Esophagus squamous epithelium (tissue), 5 donors: ENCODE results near the gene WDR6. TPM values are rescaled to one million over a fixed set of nuclear protein-coding genes. Genes with fewer than 3 reads are reported as not detected.

Source experiments
- DNase-seq: peaks from one replicate; lab custom pipeline; 2025; lab: John Stamatoyannopoulos, UW
- H3K27ac ChIP-seq, 4 donors: fragments of 200-600 bp; sonication (generic); one replicate each; pipeline ENCODE4 v1.5.1; 2016 to 2019; ENCODE audit warnings: mild to moderate bottlenecking in 1 of 4
- H3K27me3 ChIP-seq, 4 donors: fragments of 200-600 bp; sonication (generic); 1 replicate in 3 of 4; 2 replicates in 1 of 4; pipeline versions ENCODE4 v1.5.1 to v1.6.0; 2017 to 2021; ENCODE audit warnings: antibody characterized with exemption in 1 of 4
- H3K36me3 ChIP-seq, 3 donors: fragments of 200-600 bp; sonication (generic); one replicate each; pipeline ENCODE4 v1.5.1; 2016 to 2019
- H3K4me1 ChIP-seq, 3 donors: fragments of 200-600 bp; sonication (generic); one replicate each; pipeline ENCODE4 v1.5.1; 2017 to 2019
- H3K4me3 ChIP-seq, 4 donors: fragments of 200-600 bp; sonication (generic); 1 replicate in 3 of 4; 2 replicates in 1 of 4; pipeline ENCODE4 v1.5.1; 2016 to 2019; ENCODE audit warnings: mild to moderate bottlenecking in 2 of 4, moderate library complexity in 1 of 4
- H3K9me3 ChIP-seq, 3 donors: fragments of 200-600 bp; sonication (generic); one replicate each; pipeline ENCODE4 v1.5.1; 2016 to 2019
- POLR2A ChIP-seq, 4 donors: fragments of 450-650 bp; IDR thresholded peaks; one replicate each; pipeline ENCODE4 v1.6.1; 2017; ENCODE audit warnings: antibody characterized with exemption in 4 of 4, mild to moderate bottlenecking in 4 of 4, moderate library complexity in 3 of 4
- WGBS, 2 donors: methylation state at CpG; one replicate each; pipeline ENCODE4 v1.1.5; 2018; 5-methylcytosine and 5-hydroxymethylcytosine counted together
- intact Hi-C: fragments of 100-400 bp; cut with DNase I; formaldehyde crosslinking; loops from one replicate; pipeline ENCODE4 v1.15.0; 2022
- total RNA-seq, 4 donors: library from RNA; depleted of rRNA; stranded (reverse); fragments of >200 nt; gene quantifications; one replicate each; pipeline ENCODE4 v1.1.0, GENCODE V29; 2016
- TF ChIP-seq, protein P1 (sequence below), 6 experiments: fragments of 450-650 bp in 4 of 6; fragments of 200-600 bp in 2 of 6; sonication (generic) in 2 of 6; IDR thresholded peaks; one replicate each; pipeline ENCODE4 v1.5.1; 2016 to 2019; ENCODE audit warnings: antibody characterized with exemption in 6 of 6, mild to moderate bottlenecking in 4 of 6, moderate library complexity in 4 of 6
- donor health status: DM: yes; HTN: yes; CAD: no.

The WDR6 gene
- total RNA-seq, 4 donors from 2014 or later: 27.4 to 78.0 (median 37.6) TPM

DNA sequence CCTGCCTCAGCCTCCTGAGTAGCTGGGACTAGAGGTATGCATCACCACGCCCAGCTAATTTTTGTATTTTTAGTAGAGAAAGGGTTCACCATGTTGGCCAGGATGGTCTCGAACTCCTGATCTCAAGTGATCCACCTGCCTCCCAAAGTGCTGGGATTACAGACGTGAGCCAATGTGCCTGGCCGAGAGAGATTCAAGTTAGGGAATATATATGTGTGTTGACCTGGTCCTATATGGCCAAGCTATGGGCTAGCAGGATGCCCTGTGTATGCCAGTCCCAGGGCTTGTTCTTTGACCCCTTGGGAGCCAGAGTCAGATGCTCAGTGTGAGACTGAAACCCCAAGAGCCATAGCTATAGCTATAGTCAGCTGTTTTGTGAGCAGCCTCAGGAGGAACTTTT is 16.6 kb downstream of the WDR6 start:
- H3K4me1 ChIP-seq: peaks cover 36 to 86% (median 44%) of the 10 kb centered on the region in 3 donors
- H3K27me3 ChIP-seq: no peaks in the 10 kb centered on the region
- DNase-seq: no peak
- H3K36me3 ChIP-seq: peaks cover 28 to 55% (median 32%) of the 10 kb centered on the region in 3 donors
- 91 to 95% methylated on average over 3 to 4 of the region's 4 CpGs for WGBS, 2 donors
- TF ChIP-seq POLR2A (IDR thresholded peaks at IDR 0.05): no peak
- TF ChIP-seq, protein P1, sequence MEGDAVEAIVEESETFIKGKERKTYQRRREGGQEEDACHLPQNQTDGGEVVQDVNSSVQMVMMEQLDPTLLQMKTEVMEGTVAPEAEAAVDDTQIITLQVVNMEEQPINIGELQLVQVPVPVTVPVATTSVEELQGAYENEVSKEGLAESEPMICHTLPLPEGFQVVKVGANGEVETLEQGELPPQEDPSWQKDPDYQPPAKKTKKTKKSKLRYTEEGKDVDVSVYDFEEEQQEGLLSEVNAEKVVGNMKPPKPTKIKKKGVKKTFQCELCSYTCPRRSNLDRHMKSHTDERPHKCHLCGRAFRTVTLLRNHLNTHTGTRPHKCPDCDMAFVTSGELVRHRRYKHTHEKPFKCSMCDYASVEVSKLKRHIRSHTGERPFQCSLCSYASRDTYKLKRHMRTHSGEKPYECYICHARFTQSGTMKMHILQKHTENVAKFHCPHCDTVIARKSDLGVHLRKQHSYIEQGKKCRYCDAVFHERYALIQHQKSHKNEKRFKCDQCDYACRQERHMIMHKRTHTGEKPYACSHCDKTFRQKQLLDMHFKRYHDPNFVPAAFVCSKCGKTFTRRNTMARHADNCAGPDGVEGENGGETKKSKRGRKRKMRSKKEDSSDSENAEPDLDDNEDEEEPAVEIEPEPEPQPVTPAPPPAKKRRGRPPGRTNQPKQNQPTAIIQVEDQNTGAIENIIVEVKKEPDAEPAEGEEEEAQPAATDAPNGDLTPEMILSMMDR (IDR thresholded peaks at IDR 0.05): no peak
- H3K9me3 ChIP-seq: no peaks in the 10 kb centered on the region
- H3K27ac ChIP-seq: no peak overlapping the region
- H3K4me3 ChIP-seq: no peak overlapping the region
- intact Hi-C loops: loop anchor here (10.0 kb wide), 1 partner anchor 71 kb away; the partner anchor contains the start of gene QRICH1

DNA sequence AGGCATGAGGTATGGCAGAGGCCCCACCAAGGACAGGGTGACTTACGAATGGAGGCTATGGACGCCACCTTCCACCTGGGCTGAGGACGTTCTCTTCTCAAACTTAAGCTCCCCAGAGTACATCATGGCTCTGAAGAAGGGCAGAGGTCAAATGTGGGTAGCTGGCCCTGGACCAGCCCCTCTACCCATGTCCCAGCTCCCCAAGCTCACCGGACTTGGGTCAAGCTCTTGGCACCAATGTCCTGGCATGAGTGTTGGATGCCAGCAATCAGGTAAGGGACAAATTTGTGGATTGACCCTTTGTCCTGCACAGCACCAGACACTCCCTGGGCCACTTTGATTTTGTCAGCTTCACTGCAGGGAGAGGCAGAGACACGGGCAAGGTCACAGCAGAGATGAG is 17.3 kb downstream of the WDR6 start:
- DNase-seq: no peak
- Histone ChIP-seq H3K4me3 (no peak overlapping the region), H3K27ac (no peak overlapping the region), H3K36me3 (peaks cover 28 to 55% (median 32%) of the 10 kb centered on the region in 3 donors), H3K4me1 (peaks cover 33 to 84% (median 40%) of the 10 kb centered on the region in 3 donors), H3K9me3 (no peaks in the 10 kb centered on the region), H3K27me3 (no peaks in the 10 kb centered on the region)
- 64 to 69% methylated on average over 4 to 5 of the region's 5 CpGs for WGBS, 2 donors
- no peak for TF ChIP-seq POLR2A (IDR thresholded peaks at IDR 0.05)
- TF ChIP-seq, protein P1 (IDR thresholded peaks at IDR 0.05): no peak
- intact Hi-C loops: loop anchor here (10.0 kb wide), 1 partner anchor 70 kb away; the partner anchor contains the start of gene QRICH1

DNA sequence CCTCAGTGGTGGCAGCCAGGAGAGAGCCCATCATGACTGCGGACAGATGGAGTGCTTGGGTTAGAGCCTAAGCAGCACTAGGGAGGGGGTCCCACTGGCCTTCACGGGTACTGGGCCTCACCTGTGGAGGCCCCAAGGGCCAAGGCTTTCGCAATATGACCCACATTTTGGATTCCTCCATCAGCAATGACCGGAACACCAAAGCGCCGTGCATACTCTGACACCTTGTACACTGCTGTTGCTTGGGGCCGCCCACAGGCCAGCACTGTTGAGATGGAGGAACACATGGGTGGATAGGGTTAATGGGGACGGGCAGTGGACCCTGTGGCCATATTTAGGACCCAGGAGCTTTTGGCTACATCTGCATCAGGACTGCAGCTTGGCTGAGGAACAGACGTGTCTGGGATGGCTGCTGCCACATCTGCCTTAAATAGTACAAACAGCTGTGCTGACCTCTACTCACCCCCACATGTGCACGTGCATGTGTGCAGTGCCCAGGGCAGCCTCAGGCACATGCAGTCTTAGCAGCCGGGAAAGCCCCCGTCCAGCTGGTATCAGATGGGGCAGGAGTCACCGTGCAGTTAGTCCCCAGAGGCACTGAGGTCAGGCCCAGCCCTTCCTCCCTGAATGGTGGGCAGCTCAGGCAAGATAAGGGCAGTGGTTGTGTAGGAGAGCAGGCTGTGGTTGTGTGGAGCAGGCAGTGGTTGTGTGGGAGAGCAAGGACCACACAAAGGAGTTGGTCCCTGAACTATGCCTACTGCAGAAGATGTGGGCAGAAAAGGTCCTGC is 18.0 kb downstream of the WDR6 start:
- no peak overlapping the region for H3K4me3 ChIP-seq
- H3K27ac ChIP-seq: peak overlapping the region in 1 of 4 donors; percentile 13
- TF ChIP-seq, protein P1 (IDR thresholded peaks at IDR 0.05): no peak
- no peak for TF ChIP-seq POLR2A (IDR thresholded peaks at IDR 0.05)
- H3K36me3 ChIP-seq: peaks cover 28 to 59% (median 32%) of the 10 kb centered on the region in 3 donors
- intact Hi-C loops: loop anchor here (10.0 kb wide), 1 partner anchor 70 kb away; the partner anchor contains the start of gene QRICH1
- H3K9me3 ChIP-seq: no peaks in the 10 kb centered on the region
- peaks cover 26 to 83% (median 32%) of the 10 kb centered on the region in 3 donors for H3K4me1 ChIP-seq
- 34% methylated on average over 5 of the region's 13 CpGs; no CpG with 5 or more reads in 1 of the 2 donors for WGBS, 2 donors
- no peaks in the 10 kb centered on the region for H3K27me3 ChIP-seq
- no peak for DNase-seq

- H3K36me3 ChIP-seq: peaks cover 28 to 67% (median 36%) of the 10 kb centered on the region in 3 donors
- TF ChIP-seq POLR2A (IDR thresholded peaks at IDR 0.05): no peak
- TF ChIP-seq, protein P1 (IDR thresholded peaks at IDR 0.05): no peak
- H3K9me3 ChIP-seq: no peaks in the 10 kb centered on the region
Observed at GRCh38 chr3:49025793-49026520, 18.8 kb downstream of the WDR6 start.

More at GRCh38 chr3:49025793-49026520, 18.8 kb downstream of the WDR6 start:
- H3K27me3 ChIP-seq: no peaks in the 10 kb centered on the region
- peak overlapping the region in 1 of 4 donors; percentile 13 for H3K27ac ChIP-seq
- H3K4me3 ChIP-seq: no peak overlapping the region
- no peak for DNase-seq
- intact Hi-C loops: loop anchor here (10.0 kb wide), 1 partner anchor 69 kb away; the partner anchor contains the start of gene QRICH1
- 70% methylated on average over 3 to 4 of the region's 8 CpGs for WGBS, 2 donors
- peaks cover 24 to 76% (median 28%) of the 10 kb centered on the region in 3 donors for H3K4me1 ChIP-seq
